HL-60 (cell line): ENCODE data around the gene RAB26.
A peak's percentile ranks its signal among the peaks of the same experiment; 100 is the strongest.
"Not testable (repeated sequence)": the region's sequence is repeated elsewhere in the genome, so short reads cannot be mapped to it uniquely, and the experiment has no call there.

ENCODE experiments used
- DNase-seq, 2 experiments: peaks; one replicate each; pipeline ENCODE4 v3.0.0-alpha.2; 2010 to 2020; ENCODE audit warnings: low read depth in 1 of 2, low spot score in 1 of 2
- H3K27ac ChIP-seq: fragments of 250-450 bp; sonication (Bioruptor Pico); replicated peaks from 2 replicates; pipeline ENCODE4 v1.5.1; 2020; ENCODE audit warnings: mild to moderate bottlenecking, moderate library complexity
- H3K27me3 ChIP-seq: fragments of 250-450 bp; sonication (Bioruptor Pico); 2 replicates; pipeline ENCODE4 v1.5.1; 2021; ENCODE audit warnings: mild to moderate bottlenecking, moderate library complexity; ENCODE audit not compliant: insufficient read depth, poor library complexity, severe bottlenecking
- H3K4me3 ChIP-seq: replicated peaks from 2 replicates; pipeline ENCODE4 v1.5.1; 2011; ENCODE audit warnings: mild to moderate bottlenecking, control low read depth, low read length; ENCODE audit not compliant: insufficient read depth
- CTCF ChIP-seq: IDR thresholded peaks from one replicate; pipeline ENCODE4 v1.5.1; 2011; ENCODE audit warnings: low read length, control low read depth, inconsistent platforms; ENCODE audit not compliant: insufficient read depth
- GABPA ChIP-seq: IDR thresholded peaks from 2 replicates; pipeline ENCODE4 v1.6.1; 2012; ENCODE audit warnings: low read depth
- POLR2AphosphoS5 ChIP-seq: IDR thresholded peaks from 2 replicates; pipeline ENCODE4 v1.6.1; 2012; ENCODE audit warnings: low read depth
- SPI1 ChIP-seq: IDR thresholded peaks from 2 replicates; pipeline ENCODE4 v1.6.1; 2012; ENCODE audit warnings: low read depth, mild to moderate bottlenecking, borderline replicate concordance
- long read RNA-seq: library from polyadenylated mRNA; unstranded; transcript quantifications from one replicate; pipeline ENCODE4 v2.0.0, GENCODE V29; 2020
- TF ChIP-seq, protein P1 (sequence below): IDR thresholded peaks from 2 replicates; pipeline ENCODE4 v1.6.1; 2012; ENCODE audit warnings: low read depth; ENCODE audit not compliant: insufficient replicate concordance

Gene RAB26
- long read RNA-seq, partial matches to known transcripts: 0 of 1 reads
- long read RNA-seq, other reads (novel, unspliced or antisense): 1 of 1 reads

GRCh38 chr16:2147981-2148671 lies at the start of gene RAB26:
Gene RAB26 (plus strand): TSS chr16:2148625. CDS start chr16:2148784, 159 bp downstream.
- H3K27me3 ChIP-seq: peaks cover 3% of the 10 kb centered on the region
- H3K4me3 ChIP-seq: peak within 1 kb of the TSS; percentile 17
- H3K27ac ChIP-seq: no peak within 1 kb of the TSS
- DNase-seq: peak in 1 of 2 experiments; percentile 42
- TF ChIP-seq SPI1 (peak; percentile 19; the same call in 1 of the 2 replicates), CTCF (no peak)

- not testable (repeated sequence) for DNase-seq, H3K27ac ChIP-seq, H3K27me3 ChIP-seq, H3K4me3 ChIP-seq
Observed at GRCh38 chr16:2101581-2101980, 46.8 kb upstream of the RAB26 start.

GRCh38 chr16:2102471-2102870 lies 46.0 kb upstream of the RAB26 start:
- Histone ChIP-seq H3K27ac (no peak overlapping the region), H3K27me3 (no peaks in the 10 kb centered on the region), H3K4me3 (no peak overlapping the region)
- TF ChIP-seq POLR2AphosphoS5: no peak
- no peak for TF ChIP-seq GABPA
- TF ChIP-seq SPI1: no peak
- TF ChIP-seq, protein P1, sequence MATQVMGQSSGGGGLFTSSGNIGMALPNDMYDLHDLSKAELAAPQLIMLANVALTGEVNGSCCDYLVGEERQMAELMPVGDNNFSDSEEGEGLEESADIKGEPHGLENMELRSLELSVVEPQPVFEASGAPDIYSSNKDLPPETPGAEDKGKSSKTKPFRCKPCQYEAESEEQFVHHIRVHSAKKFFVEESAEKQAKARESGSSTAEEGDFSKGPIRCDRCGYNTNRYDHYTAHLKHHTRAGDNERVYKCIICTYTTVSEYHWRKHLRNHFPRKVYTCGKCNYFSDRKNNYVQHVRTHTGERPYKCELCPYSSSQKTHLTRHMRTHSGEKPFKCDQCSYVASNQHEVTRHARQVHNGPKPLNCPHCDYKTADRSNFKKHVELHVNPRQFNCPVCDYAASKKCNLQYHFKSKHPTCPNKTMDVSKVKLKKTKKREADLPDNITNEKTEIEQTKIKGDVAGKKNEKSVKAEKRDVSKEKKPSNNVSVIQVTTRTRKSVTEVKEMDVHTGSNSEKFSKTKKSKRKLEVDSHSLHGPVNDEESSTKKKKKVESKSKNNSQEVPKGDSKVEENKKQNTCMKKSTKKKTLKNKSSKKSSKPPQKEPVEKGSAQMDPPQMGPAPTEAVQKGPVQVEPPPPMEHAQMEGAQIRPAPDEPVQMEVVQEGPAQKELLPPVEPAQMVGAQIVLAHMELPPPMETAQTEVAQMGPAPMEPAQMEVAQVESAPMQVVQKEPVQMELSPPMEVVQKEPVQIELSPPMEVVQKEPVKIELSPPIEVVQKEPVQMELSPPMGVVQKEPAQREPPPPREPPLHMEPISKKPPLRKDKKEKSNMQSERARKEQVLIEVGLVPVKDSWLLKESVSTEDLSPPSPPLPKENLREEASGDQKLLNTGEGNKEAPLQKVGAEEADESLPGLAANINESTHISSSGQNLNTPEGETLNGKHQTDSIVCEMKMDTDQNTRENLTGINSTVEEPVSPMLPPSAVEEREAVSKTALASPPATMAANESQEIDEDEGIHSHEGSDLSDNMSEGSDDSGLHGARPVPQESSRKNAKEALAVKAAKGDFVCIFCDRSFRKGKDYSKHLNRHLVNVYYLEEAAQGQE: no peak
- no peak for TF ChIP-seq CTCF
- DNase-seq: no peak

- DNase-seq: not testable (repeated sequence)
Observed at GRCh38 chr16:2104464-2104863, 44.0 kb upstream of the RAB26 start.

DNA sequence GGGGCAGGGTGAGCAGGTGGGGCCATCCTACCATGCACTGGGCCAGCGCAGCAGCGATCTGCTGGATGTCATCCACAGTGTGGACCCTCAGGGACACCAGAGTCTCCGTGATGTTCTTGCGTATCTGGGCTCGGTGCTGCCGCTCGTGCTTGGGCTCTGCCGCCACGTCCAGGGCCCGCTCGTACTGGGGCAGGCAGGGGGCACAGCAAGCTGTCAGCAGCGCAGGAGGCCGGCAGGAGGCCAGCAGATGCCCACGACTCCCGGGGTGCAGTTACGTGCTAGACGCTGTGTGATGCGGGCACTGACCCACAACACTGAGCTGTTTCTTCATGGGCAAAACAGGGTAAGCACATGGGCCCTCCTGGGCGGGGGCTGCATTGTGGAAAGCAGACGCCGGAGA lies 43.1 kb upstream of the RAB26 start:
- not testable (repeated sequence) for H3K4me3 ChIP-seq, H3K27me3 ChIP-seq, DNase-seq, H3K27ac ChIP-seq

More at GRCh38 chr16:2104464-2104863, 44.0 kb upstream of the RAB26 start:
- not testable (repeated sequence) for H3K4me3 ChIP-seq, H3K27ac ChIP-seq, H3K27me3 ChIP-seq

DNA sequence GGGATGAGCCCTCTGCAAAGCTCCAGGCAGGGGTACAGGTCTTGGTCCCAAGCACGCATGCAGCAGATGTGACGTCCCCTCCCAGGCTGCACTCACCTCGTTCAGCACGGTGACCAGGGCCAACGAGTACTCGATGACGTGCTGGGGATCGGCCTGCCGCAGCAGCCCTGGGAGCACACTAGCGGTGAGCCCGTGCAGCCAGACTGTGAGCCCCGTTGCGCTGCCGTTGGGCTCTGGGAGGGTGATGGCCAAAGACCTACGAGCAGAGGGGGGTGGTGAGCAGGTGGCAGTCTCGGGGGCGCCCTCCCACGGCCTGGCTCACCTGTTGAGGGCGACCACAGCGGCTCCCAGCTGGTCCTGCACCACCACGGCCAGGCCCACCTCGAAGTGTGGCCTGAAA lies 42.7 kb upstream of the RAB26 start:
- DNase-seq, H3K27ac ChIP-seq, H3K4me3 ChIP-seq, H3K27me3 ChIP-seq: not testable (repeated sequence)

GRCh38 chr16:2106211-2106610 lies 42.2 kb upstream of the RAB26 start:
- DNase-seq, H3K27ac ChIP-seq, H3K4me3 ChIP-seq, H3K27me3 ChIP-seq: not testable (repeated sequence)

DNA sequence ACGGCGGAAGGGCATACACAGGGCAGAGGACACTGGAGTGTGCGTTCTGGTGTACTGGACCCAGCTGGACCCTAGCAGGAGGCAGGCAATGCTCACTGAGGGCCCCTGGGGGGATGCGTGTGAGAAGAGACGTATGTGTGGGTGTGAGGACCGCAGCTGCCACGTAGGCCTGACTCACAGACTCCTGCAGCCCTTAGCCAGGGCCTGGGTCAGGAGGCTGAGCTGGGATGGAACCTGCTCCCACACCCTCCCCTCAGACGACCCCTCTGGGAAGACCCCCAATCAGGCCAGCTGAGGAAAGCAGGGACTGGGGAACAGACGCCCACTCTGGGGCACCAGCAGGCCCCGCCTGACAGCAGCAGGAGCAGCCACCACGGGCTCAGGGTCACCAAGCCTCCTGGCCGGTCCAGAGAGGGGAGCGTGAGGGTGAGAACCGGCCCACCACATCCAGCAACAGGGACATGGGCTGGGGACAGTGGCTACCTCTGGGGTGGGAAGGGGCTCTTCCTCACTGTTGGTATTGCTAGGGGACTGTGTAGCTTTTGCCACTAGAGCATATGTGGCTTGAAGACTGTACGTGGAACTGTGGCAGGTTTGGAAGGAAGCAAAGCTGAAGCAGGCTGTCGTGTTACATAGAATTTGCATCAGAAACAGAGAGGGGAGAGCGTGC lies 41.2 kb upstream of the RAB26 start:
- H3K27me3 ChIP-seq, H3K27ac ChIP-seq, DNase-seq, H3K4me3 ChIP-seq: not testable (repeated sequence)

GRCh38 chr16:2107791-2108125 lies 40.7 kb upstream of the RAB26 start:
- H3K4me3 ChIP-seq, DNase-seq, H3K27me3 ChIP-seq, H3K27ac ChIP-seq: not testable (repeated sequence)

DNA sequence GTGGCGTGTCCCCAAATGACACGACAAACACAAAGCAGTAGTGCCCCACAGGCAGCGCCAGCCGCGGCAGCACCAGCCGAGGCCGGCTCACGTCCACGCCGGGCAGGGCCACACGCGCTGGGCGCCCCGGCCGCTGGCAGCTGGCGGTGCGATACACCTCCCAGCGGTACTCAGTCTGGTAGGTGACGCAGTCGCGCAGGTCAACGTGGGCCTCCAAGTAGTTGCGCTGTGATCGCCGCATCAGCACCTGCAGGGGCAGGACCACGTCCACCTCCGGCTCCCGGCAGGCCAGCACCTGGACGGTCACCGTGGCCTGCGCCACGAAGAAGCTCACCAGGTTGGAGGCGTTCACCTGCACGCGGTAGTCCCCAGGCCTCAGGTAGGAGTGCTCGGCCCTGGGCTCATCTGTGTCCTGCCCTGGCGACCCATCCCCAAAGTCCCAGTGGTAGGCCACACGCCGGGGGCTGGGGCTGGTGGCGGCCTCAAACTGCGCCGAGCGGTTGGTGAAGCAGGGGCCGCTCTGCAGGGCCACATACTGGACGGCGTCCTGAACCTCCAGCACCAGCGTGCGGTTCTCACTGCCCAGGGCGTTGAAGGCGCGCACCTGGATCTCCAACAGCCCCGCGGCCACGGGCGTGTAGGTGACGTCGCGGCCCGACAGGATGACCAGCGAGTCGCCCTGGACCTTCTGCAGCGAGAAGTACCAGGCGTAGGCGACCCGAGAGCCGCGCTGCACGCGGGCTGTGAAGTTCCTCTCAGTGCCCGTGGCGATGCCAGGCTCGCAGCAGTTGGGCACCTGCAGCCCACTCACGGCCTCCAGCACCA lies 39.8 kb upstream of the RAB26 start:
- not testable (repeated sequence) for H3K27ac ChIP-seq, H3K4me3 ChIP-seq, DNase-seq, H3K27me3 ChIP-seq
